BJ (cell line): ENCODE measurements around the gene RNF43. TPM values are rescaled to one million over a fixed set of nuclear protein-coding genes. Genes with fewer than 3 reads are reported as not detected.

Experiments
- CTCF ChIA-PET: fragments of 350-600 bp; formaldehyde crosslinking; extraction: SDS; loops from one replicate; lab custom pipeline; 2021; ENCODE audit warnings: antibody characterized with exemption, inconsistent platforms; lab: Yijun Ruan, JAX
- POLR2A ChIA-PET: fragments of 300-600 bp; sonication (Branson Sonifier 250); formaldehyde crosslinking; extraction: SDS; loops from one replicate; lab custom pipeline; 2021; ENCODE audit warnings: antibody characterized with exemption; lab: Charles Lee
- DNase-seq: peaks from one replicate; pipeline ENCODE4 v3.0.0-alpha.2; 2011; ENCODE audit warnings: low read depth
- H3K27me3 ChIP-seq: 2 replicates; pipeline ENCODE4 v1.6.0; 2011; ENCODE audit warnings: low read length; ENCODE audit not compliant: control insufficient read depth, insufficient read depth
- H3K36me3 ChIP-seq: 2 replicates; pipeline ENCODE4 v1.5.1; 2011; ENCODE audit warnings: low read length; ENCODE audit not compliant: control insufficient read depth, insufficient read depth
- H3K4me3 ChIP-seq: 2 replicates; pipeline ENCODE4 v1.5.1; 2011; ENCODE audit warnings: low read depth, mild to moderate bottlenecking, control low read depth, low read length
- polyA plus RNA-seq: library from polyadenylated mRNA; depleted of rRNA; stranded (reverse); fragments of >200 nt; gene quantifications from 2 replicates; pipeline ENCODE4 v1.2.3, GENCODE V29; 2011; rRNA removed
- TF ChIP-seq, protein P1 (sequence below): IDR thresholded peaks from 2 replicates; pipeline ENCODE4 v1.5.1; 2011; ENCODE audit warnings: low read depth, mild to moderate bottlenecking, control low read depth, inconsistent platforms, low read length, moderate library complexity; ENCODE audit not compliant: insufficient read depth

The RNF43 gene
- polyA plus RNA-seq, 1 experiment, result not detected

DNA sequence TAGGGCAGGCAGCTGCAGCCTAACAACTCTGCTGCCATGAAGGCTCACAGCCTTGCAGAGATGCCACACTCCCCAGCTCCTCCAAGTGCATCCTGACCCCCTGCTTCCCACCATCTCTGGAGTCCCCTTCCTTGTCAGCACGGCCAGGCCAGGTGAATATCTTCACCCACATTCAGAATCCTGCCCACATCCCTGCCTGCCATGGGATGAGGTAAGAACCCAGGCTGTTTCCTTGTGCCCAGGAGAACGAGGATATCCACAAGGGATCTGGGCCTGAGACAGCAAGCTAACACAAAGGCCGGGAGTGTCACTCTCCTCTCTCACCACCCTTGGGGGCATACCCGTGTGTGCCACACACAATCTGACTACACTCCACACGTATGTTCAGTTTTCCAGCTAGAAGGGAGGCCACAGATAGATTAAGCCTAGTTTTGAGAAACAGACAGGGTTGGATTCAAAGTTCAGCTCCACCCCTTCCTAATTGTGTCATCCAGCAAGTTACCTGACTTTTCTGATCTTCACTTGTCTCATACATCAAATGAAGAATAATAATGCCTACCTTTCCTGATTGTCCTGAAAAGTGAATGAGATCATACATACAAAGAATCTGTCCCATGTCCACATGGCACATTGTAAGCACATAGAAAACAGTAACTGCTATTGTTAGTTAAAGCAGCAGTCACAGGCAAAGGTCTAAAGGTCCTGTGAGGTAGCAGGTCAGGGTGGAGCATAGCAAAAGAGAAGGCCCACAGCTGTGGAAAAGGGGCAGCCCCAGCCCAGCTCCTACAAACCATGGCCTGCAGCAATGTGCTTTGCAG, 47.9 kb downstream of the RNF43 start:
- H3K36me3 ChIP-seq, result no peaks in the 10 kb centered on the region
- POLR2A ChIA-PET, result no interaction called here
- no peak overlapping the region for H3K4me3 ChIP-seq
- H3K27me3 ChIP-seq, result peaks cover 2% of the 10 kb centered on the region
- DNase-seq, result no peak
- CTCF ChIA-PET, result interaction anchor here (3.1 kb wide), 1 partner anchor 52 kb away, joined by 9 read pairs; no protein-coding TSS in a partner anchor
- TF ChIP-seq, protein P1, sequence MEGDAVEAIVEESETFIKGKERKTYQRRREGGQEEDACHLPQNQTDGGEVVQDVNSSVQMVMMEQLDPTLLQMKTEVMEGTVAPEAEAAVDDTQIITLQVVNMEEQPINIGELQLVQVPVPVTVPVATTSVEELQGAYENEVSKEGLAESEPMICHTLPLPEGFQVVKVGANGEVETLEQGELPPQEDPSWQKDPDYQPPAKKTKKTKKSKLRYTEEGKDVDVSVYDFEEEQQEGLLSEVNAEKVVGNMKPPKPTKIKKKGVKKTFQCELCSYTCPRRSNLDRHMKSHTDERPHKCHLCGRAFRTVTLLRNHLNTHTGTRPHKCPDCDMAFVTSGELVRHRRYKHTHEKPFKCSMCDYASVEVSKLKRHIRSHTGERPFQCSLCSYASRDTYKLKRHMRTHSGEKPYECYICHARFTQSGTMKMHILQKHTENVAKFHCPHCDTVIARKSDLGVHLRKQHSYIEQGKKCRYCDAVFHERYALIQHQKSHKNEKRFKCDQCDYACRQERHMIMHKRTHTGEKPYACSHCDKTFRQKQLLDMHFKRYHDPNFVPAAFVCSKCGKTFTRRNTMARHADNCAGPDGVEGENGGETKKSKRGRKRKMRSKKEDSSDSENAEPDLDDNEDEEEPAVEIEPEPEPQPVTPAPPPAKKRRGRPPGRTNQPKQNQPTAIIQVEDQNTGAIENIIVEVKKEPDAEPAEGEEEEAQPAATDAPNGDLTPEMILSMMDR, result no peak

DNA sequence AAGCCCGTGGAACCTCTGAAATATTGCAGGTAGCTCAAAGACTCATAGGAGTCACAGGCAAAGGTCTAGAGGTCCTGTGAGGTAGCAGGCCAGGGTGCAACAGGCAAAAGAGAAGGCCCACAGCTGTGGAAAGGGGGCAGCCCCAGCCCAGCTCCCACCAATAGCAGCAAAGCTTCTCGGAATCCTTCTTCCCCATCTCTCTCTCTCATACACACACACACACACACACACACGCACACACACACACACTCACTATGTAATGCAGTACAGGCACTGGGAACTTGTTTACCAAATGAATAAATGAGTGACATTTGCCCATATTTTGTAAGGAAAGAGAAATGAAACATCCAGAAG, 48.5 kb downstream of the RNF43 start:
- ChIA-PET POLR2A (no interaction called here), CTCF (interaction anchor here (3.1 kb wide), 1 partner anchor 51 kb away, joined by 9 read pairs; no protein-coding TSS in a partner anchor)
- H3K4me3 ChIP-seq, result no peak overlapping the region
- DNase-seq, result no peak
- H3K36me3 ChIP-seq, result no peaks in the 10 kb centered on the region
- peaks cover 5% of the 10 kb centered on the region for H3K27me3 ChIP-seq
- TF ChIP-seq, protein P1, result no peak

Other genes starting within 250 kb of the RNF43 start
- not detected in 2 replicates for gene EPX, start 224.8 kb downstream of the RNF43 start, polyA plus RNA-seq
- gene MKS1, start 198.3 kb downstream of the RNF43 start, polyA plus RNA-seq, result 11.6 and 14.1 TPM in 2 replicates
- gene LPO, start 178.9 kb downstream of the RNF43 start, polyA plus RNA-seq, result 0.06 and 0.07 TPM in 2 replicates
- gene MPO, start 136.6 kb downstream of the RNF43 start, polyA plus RNA-seq, result not detected in 2 replicates
- 3.9 and 5.6 TPM in 2 replicates for gene TSPOAP1, start 88.7 kb downstream of the RNF43 start, polyA plus RNA-seq
- 145 and 215 TPM in 2 replicates for gene SUPT4H1, start 65.3 kb downstream of the RNF43 start, polyA plus RNA-seq
- not detected in 2 replicates for gene HSF5, start 70.9 kb upstream of the RNF43 start, polyA plus RNA-seq
- gene MTMR4, start 97.1 kb upstream of the RNF43 start, polyA plus RNA-seq, result 19.5 and 35.2 TPM in 2 replicates